DOHH2 (cell line): ENCODE data around the gene CDKN1A.
A peak's percentile ranks its signal among the peaks of the same experiment; 100 is the strongest.

ENCODE experiments used
- H3F3A ChIP-seq: fragments of 200-600 bp; sonication (generic), shearing (Covaris generic); 2 replicates; pipeline ENCODE4 v1.6.0; 2016; ENCODE audit warnings: antibody characterized with exemption, mild to moderate bottlenecking; ENCODE audit not compliant: control insufficient read depth, insufficient read depth
- H3K27ac ChIP-seq: fragments of 200-600 bp; sonication (generic); 2 replicates; pipeline ENCODE4 v1.5.1; 2014; ENCODE audit warnings: low read depth, mild to moderate bottlenecking, low read length, moderate library complexity
- H3K27me3 ChIP-seq: fragments of 200-600 bp; sonication (generic); 2 replicates; pipeline ENCODE4 v1.6.1; 2014; ENCODE audit warnings: mild to moderate bottlenecking, low read length, mixed read lengths; ENCODE audit not compliant: control insufficient read depth
- H3K36me3 ChIP-seq: fragments of 200-600 bp; sonication (generic); 2 replicates; pipeline ENCODE4 v1.6.1; 2014; ENCODE audit warnings: mild to moderate bottlenecking, low read length, moderate library complexity, mixed read lengths; ENCODE audit not compliant: control insufficient read depth
- H3K4me1 ChIP-seq: fragments of 200-600 bp; sonication (generic); 2 replicates; pipeline ENCODE4 v1.6.1; 2014; ENCODE audit warnings: mild to moderate bottlenecking, low read length, mixed read lengths; ENCODE audit not compliant: control insufficient read depth
- H3K4me2 ChIP-seq: fragments of 200-600 bp; sonication (generic); 2 replicates; pipeline ENCODE4 v1.6.0; 2014; ENCODE audit warnings: mild to moderate bottlenecking, low read length, moderate library complexity
- H3K4me3 ChIP-seq: fragments of 200-600 bp; sonication (generic); 2 replicates; pipeline ENCODE4 v1.5.1; 2014; ENCODE audit warnings: mild to moderate bottlenecking, low read length, mixed read lengths
- H3K79me2 ChIP-seq: fragments of 200-600 bp; sonication (generic); 2 replicates; pipeline ENCODE4 v1.6.1; 2014; ENCODE audit warnings: mild to moderate bottlenecking, low read length, mixed read lengths; ENCODE audit not compliant: control insufficient read depth
- H3K9me2 ChIP-seq: fragments of 200-600 bp; sonication (generic); replicated peaks from 2 replicates; pipeline ENCODE4 v1.6.1; 2014; ENCODE audit warnings: mild to moderate bottlenecking, low read length, mixed read lengths; ENCODE audit not compliant: control insufficient read depth
- H3K9me3 ChIP-seq: fragments of 200-600 bp; sonication (generic); 2 replicates; pipeline ENCODE4 v1.6.1; 2014; ENCODE audit warnings: antibody characterized with exemption, low read length, mixed read lengths; ENCODE audit not compliant: control insufficient read depth, insufficient read depth
- H4K20me1 ChIP-seq: fragments of 200-600 bp; sonication (generic); 2 replicates; pipeline ENCODE4 v1.6.0; 2014; ENCODE audit warnings: low read depth, mild to moderate bottlenecking, antibody characterized with exemption, low read length, moderate library complexity; ENCODE audit not compliant: control insufficient read depth, insufficient read depth
- CTCF ChIP-seq: fragments of 200-600 bp; sonication (generic); IDR thresholded peaks from one replicate; pipeline ENCODE4 v1.5.1; 2014; ENCODE audit warnings: antibody characterized with exemption, mild to moderate bottlenecking, low read depth, low read length; ENCODE audit not compliant: poor library complexity, severe bottlenecking
- EZH2phosphoT487 ChIP-seq: fragments of 200-600 bp; sonication (generic); IDR thresholded peaks from 2 replicates; pipeline ENCODE4 v1.6.1; 2017; ENCODE audit warnings: borderline replicate concordance, mild to moderate bottlenecking, antibody characterized with exemption, low read length, moderate library complexity, mixed read lengths

The CDKN1A gene

GRCh38 chr6:36643977-36644376 is 34.5 kb upstream of the CDKN1A start:
- H3K36me3 ChIP-seq: no peaks in the 10 kb centered on the region
- H3F3A ChIP-seq: 0 out of 2 replicates have a peak, but pooled peaks cover under 1% of the 10 kb centered on the region
- H3K27me3 ChIP-seq: no peaks in the 10 kb centered on the region
- H4K20me1 ChIP-seq: no peaks in the 10 kb centered on the region
- no peaks in the 10 kb centered on the region for H3K9me3 ChIP-seq
- no peak overlapping the region for H3K4me2 ChIP-seq
- H3K27ac ChIP-seq: no peak overlapping the region
- no peaks in the 10 kb centered on the region for H3K9me2 ChIP-seq
- H3K4me3 ChIP-seq: no peak overlapping the region
- H3K4me1 ChIP-seq: peaks cover 17% of the 10 kb centered on the region
- H3K79me2 ChIP-seq: no peaks in the 10 kb centered on the region
- TF ChIP-seq CTCF (no peak), EZH2phosphoT487 (no peak)

GRCh38 chr6:36649086-36649485 is 29.4 kb upstream of the CDKN1A start:
- TF ChIP-seq CTCF (no peak), EZH2phosphoT487 (no peak)
- no peak overlapping the region for H3K4me2 ChIP-seq
- H3K79me2 ChIP-seq: no peaks in the 10 kb centered on the region
- H3F3A ChIP-seq: peaks cover 6% of the 10 kb centered on the region
- H3K36me3 ChIP-seq: no peaks in the 10 kb centered on the region
- no peak overlapping the region for H3K27ac ChIP-seq
- H3K9me3 ChIP-seq: no peaks in the 10 kb centered on the region
- H3K27me3 ChIP-seq: no peaks in the 10 kb centered on the region
- H3K4me3 ChIP-seq: no peak overlapping the region
- peaks cover 43% of the 10 kb centered on the region for H3K4me1 ChIP-seq
- no peaks in the 10 kb centered on the region for H4K20me1 ChIP-seq
- H3K9me2 ChIP-seq: no peaks in the 10 kb centered on the region

GRCh38 chr6:36649701-36650484 is 28.6 kb upstream of the CDKN1A start:
- H4K20me1 ChIP-seq: no peaks in the 10 kb centered on the region
- H3K4me2 ChIP-seq: peak overlapping the region; percentile 53
- H3K36me3 ChIP-seq: no peaks in the 10 kb centered on the region
- no peak for TF ChIP-seq CTCF
- H3K27me3 ChIP-seq: peaks cover under 1% of the 10 kb centered on the region; the same call in 1 of the 2 replicates
- peak overlapping the region; percentile 1; the same call in 1 of the 2 replicates for H3K4me3 ChIP-seq
- H3K9me3 ChIP-seq: no peaks in the 10 kb centered on the region
- H3K4me1 ChIP-seq: peaks cover 37% of the 10 kb centered on the region
- H3F3A ChIP-seq: peaks cover 6% of the 10 kb centered on the region
- H3K27ac ChIP-seq: no peak overlapping the region
- H3K9me2 ChIP-seq: no peaks in the 10 kb centered on the region
- H3K79me2 ChIP-seq: no peaks in the 10 kb centered on the region
